ENCODE data around the gene COA6.
"Not testable (repeated sequence)": the region's sequence is repeated elsewhere in the genome, so short reads cannot be mapped to it uniquely, and the experiment has no call there.

The COA6 gene

DNA sequence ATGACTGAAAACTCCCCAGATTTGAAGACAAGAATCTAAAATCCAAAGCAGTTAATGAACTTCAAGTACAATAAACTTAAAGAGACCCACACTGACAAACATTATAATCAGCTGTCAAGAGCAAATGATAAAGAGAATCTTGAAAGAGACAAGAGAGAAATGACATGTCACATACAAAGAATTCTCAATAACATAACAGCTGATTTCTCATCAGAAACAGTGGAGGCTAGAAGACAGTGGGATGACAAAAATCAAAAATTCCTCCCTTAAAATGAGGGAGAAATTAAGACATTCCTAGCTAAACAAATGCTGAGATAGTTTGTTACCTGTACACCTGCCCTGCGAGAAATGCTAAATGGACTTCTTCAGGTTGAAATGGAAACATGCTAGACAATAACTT, 36.0 kb upstream of the COA6 start:
- TF ChIP-seq POLR2A (IDR thresholded peaks at IDR 0.05; ENCODE audit: low read depth, low read length) (no peak), POLR2AphosphoS5 (IDR thresholded peaks at IDR 0.05; ENCODE audit: low read depth, low read length) (no peak), TAF1 (IDR thresholded peaks at IDR 0.05; ENCODE audit: low read depth, low read length) (no peak), POU2F2 (IDR thresholded peaks at IDR 0.05; ENCODE audit: low read depth, low read length) (no peak), PAX5 (IDR thresholded peaks at IDR 0.05; ENCODE audit: insufficient read depth, low read length, severe bottlenecking) (no peak), SPI1 (IDR thresholded peaks at IDR 0.05; ENCODE audit: low read depth, low read length) (no peak)
- no peak for FAIRE-seq
- DNase-seq (ENCODE audit: insufficient read length, low spot score), result no peak

DNA sequence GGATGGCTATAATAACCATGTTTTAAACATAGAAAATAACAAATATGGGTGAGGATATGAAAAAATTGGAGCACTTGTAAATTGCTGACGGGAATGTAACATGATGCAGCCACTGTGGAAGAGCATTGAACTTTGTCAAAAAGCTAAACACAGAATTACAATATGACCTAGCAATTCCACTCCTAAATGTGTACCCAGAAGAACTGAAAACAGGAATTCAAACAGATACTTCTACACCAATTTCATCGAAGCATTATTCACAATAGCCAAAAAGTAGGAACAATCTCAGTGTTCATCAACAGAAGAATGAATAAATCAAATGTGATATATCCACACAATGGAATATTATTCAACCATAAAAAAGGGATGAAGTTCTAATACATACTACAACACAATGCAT, 32.7 kb upstream of the COA6 start:
- TF ChIP-seq POLR2A (IDR thresholded peaks at IDR 0.05; ENCODE audit: low read depth, low read length), result no peak
- TF ChIP-seq PAX5 (IDR thresholded peaks at IDR 0.05; ENCODE audit: insufficient read depth, low read length, severe bottlenecking), result no peak
- TF ChIP-seq POLR2AphosphoS5 (IDR thresholded peaks at IDR 0.05; ENCODE audit: low read depth, low read length), result no peak
- TF ChIP-seq TAF1 (IDR thresholded peaks at IDR 0.05; ENCODE audit: low read depth, low read length), result no peak
- no peak for TF ChIP-seq POU2F2 (IDR thresholded peaks at IDR 0.05; ENCODE audit: low read depth, low read length)
- TF ChIP-seq SPI1 (IDR thresholded peaks at IDR 0.05; ENCODE audit: low read depth, low read length), result no peak
- no peak for FAIRE-seq

DNA sequence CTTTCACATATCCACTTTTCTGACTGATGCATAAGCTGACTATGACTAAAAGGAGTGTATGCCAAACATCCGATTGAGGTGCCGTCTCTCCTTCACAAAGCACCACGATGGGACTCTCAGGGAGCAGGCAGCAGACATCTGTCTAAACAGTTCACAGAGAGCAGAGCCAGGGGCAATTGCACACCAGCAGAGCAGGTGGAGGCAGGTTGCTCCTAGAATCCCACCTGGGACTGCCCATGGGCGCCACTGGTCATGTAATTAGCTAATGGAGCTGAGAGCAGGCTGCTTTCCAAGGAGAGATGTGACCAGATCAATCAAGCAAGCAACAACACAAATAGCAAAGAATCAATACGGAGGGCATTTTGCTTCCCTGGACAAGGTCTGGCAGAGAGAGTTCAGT, 30.5 kb upstream of the COA6 start:
- FAIRE-seq, result no peak

More for the DNA sequence above, 32.7 kb upstream of the COA6 start:
- DNase-seq (ENCODE audit: insufficient read length, low spot score), result no peak

DNA sequence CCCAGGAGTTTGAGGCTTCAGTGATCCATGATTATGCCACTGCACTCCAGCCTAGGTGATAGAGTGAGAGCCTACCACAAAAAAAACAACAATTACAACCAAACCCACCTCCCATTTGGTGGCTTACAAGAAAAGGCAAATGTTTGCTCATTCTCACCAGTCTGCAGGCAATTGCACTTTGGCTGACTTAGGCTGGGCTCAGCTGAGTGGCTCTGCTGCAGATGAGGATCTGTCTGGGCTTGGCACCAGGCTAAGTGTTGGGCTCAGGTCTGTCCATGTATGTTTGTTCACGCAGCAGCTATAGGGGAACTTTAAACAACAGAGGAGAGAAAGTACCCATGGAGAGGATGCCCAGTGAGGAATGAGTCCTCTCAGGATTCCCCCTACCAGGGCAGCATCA, 28.0 kb upstream of the COA6 start:
- DNase-seq (ENCODE audit: insufficient read length, low spot score) (no peak), FAIRE-seq (no peak)
- TF ChIP-seq PAX5 (IDR thresholded peaks at IDR 0.05; ENCODE audit: insufficient read depth, low read length, severe bottlenecking) (no peak), POLR2AphosphoS5 (IDR thresholded peaks at IDR 0.05; ENCODE audit: low read depth, low read length) (no peak), SPI1 (IDR thresholded peaks at IDR 0.05; ENCODE audit: low read depth, low read length) (no peak)

More for the DNA sequence above, 30.5 kb upstream of the COA6 start:
- TF ChIP-seq POLR2A (IDR thresholded peaks at IDR 0.05; ENCODE audit: low read depth, low read length), result no peak
- no peak for TF ChIP-seq PAX5 (IDR thresholded peaks at IDR 0.05; ENCODE audit: insufficient read depth, low read length, severe bottlenecking)
- no peak for DNase-seq (ENCODE audit: insufficient read length, low spot score)

DNA sequence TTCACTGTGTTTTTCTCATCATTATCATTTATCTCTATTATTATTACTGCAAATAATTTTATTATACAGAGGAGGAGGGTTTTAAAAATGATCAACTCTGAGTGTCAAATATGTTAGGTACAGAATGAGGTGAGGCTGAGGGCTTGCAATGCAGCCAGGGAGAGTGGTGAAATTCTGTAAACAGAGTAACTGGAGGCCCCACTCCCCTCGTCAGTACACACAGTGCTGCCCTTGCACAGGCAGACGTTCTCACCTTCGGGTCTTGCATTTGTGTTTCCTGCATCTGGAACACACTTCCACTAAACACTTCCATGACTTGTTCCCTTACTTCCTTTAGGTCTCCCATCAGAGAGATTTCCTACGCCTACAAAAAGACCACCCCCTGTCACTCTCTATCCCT, 24.3 kb upstream of the COA6 start:
- DNase-seq (ENCODE audit: insufficient read length, low spot score) (no peak), FAIRE-seq (no peak)
- no peak for TF ChIP-seq POLR2A (IDR thresholded peaks at IDR 0.05; ENCODE audit: low read depth, low read length)

DNA sequence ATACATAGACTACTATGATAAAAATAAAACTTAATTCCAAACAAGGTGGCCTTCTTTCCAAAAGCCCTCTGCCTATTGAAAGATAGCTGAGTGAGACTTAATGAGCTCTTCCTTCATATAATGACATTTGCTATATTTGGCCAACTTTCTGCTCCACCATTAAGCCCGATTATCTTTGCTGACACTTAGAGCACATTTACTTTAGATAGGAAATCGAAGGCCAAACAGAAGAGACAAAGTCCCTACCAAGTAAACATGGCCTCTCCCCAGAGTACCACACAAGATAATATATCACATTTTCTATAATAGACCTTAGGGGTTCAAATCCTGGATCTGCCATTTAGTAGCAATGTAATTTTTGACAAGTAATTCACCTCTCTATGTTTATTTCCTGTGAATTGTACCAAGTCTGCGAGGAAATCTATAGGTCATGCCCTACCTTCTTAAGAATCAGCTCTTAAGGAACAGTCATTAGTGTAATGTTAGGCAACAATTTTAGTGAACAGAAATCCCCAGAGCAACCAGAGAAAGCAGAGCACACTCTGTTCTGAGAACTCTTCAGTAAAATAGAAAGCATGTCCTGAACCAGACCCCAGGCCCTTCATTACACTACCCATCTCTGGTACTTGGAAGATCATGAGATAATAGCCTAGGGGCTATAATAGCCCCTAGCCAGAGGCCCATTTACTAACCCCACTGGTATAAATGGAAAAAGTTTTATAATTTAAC, 17.3 kb upstream of the COA6 start:
- TF ChIP-seq POLR2A (IDR thresholded peaks at IDR 0.05; ENCODE audit: low read depth, low read length), result no peak
- no peak for TF ChIP-seq POLR2AphosphoS5 (IDR thresholded peaks at IDR 0.05; ENCODE audit: low read depth, low read length)
- no peak for TF ChIP-seq TAF1 (IDR thresholded peaks at IDR 0.05; ENCODE audit: low read depth, low read length)
- no peak for TF ChIP-seq SPI1 (IDR thresholded peaks at IDR 0.05; ENCODE audit: low read depth, low read length)
- no peak for TF ChIP-seq POU2F2 (IDR thresholded peaks at IDR 0.05; ENCODE audit: low read depth, low read length)
- FAIRE-seq (no peak), DNase-seq (ENCODE audit: insufficient read length, low spot score) (no peak)

DNA sequence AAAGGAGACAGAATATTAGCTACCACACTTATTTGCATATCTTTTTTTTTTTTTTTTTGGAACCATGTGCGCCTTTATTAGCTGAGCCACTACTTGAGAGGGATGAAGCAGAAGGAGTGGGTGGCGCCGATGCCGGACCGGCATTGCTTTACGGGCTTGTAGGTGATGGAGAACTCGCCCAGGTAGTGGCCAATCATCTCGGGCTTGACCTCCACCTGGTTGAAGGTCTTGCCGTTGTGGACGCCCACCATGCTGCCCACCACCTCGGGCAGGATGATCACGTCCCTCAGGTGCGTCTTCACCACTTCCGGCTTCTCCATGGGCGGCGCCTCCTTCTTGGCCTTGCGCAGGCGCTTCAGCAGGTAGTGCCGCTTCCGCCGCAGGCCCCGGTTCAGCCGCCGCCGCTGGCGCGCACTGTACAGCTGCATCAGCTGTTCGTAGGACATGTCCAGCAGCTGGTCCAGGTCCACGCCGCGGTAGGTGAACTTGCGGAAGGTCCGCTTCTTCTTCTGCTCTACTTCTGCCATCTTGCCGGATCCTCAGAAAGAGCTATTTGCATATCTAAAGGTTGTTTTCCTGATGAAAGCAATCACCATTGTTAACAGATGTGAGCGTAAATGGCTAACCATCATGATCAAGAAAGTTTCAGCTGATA, 16.5 kb upstream of the COA6 start:
- not testable (repeated sequence) for DNase-seq (ENCODE audit: insufficient read length, low spot score); FAIRE-seq

DNA sequence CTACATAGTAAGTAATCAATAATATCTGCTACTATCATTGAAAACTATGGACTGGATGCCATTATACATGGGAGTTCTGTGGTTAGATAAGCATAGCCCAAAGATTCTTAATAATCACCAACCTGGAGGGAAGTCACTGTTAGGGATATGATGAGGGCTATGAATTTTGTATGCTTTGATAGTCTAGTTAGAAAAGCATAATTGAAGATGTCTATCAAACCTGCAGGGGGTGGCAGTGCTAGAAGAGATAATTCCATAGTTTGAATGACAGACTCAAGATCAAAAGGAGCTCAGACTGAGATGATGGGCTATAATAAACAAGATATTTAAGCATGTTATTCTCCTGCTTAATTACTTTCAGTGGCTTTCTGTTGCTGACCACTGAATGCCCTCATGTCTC, 15.4 kb upstream of the COA6 start:
- FAIRE-seq (no peak), DNase-seq (ENCODE audit: insufficient read length, low spot score) (no peak)
- TF ChIP-seq SPI1 (IDR thresholded peaks at IDR 0.05; ENCODE audit: low read depth, low read length), result no peak
- TF ChIP-seq POU2F2 (IDR thresholded peaks at IDR 0.05; ENCODE audit: low read depth, low read length), result no peak
- TF ChIP-seq POLR2AphosphoS5 (IDR thresholded peaks at IDR 0.05; ENCODE audit: low read depth, low read length), result no peak
- no peak for TF ChIP-seq PAX5 (IDR thresholded peaks at IDR 0.05; ENCODE audit: insufficient read depth, low read length, severe bottlenecking)
- TF ChIP-seq TAF1 (IDR thresholded peaks at IDR 0.05; ENCODE audit: low read depth, low read length), result no peak
- TF ChIP-seq POLR2A (IDR thresholded peaks at IDR 0.05; ENCODE audit: low read depth, low read length), result no peak

DNA sequence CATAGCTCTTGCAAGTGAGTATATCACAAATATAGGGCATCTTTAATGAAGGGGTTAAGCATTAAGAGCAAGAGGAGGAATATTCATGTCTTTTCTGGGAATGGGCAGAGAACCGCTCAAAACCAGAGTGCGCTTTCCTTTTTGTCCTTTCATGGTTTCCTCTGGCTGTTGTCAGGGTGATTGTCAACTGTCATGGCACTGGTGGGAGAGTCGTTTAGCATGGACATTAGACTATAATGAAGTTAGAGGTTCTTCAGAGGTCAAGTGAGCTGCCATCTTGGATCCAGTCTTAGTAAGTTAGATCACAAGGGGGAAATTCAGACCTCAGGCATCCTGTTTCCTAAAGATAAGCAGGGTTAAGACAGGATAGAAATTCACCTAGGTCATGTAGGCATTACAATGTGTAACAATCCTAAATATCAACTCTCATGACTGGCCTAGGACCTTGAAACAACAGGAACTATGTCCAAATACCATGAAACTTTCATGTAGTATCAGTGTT, 12.1 kb upstream of the COA6 start:
- no peak for DNase-seq (ENCODE audit: insufficient read length, low spot score)
- no peak for TF ChIP-seq POLR2AphosphoS5 (IDR thresholded peaks at IDR 0.05; ENCODE audit: low read depth, low read length)
- TF ChIP-seq POU2F2 (IDR thresholded peaks at IDR 0.05; ENCODE audit: low read depth, low read length), result no peak
- no peak for TF ChIP-seq TAF1 (IDR thresholded peaks at IDR 0.05; ENCODE audit: low read depth, low read length)
- no peak for TF ChIP-seq PAX5 (IDR thresholded peaks at IDR 0.05; ENCODE audit: insufficient read depth, low read length, severe bottlenecking)
- no peak for TF ChIP-seq SPI1 (IDR thresholded peaks at IDR 0.05; ENCODE audit: low read depth, low read length)
- no peak for TF ChIP-seq POLR2A (IDR thresholded peaks at IDR 0.05; ENCODE audit: low read depth, low read length)
- no peak for FAIRE-seq

DNA sequence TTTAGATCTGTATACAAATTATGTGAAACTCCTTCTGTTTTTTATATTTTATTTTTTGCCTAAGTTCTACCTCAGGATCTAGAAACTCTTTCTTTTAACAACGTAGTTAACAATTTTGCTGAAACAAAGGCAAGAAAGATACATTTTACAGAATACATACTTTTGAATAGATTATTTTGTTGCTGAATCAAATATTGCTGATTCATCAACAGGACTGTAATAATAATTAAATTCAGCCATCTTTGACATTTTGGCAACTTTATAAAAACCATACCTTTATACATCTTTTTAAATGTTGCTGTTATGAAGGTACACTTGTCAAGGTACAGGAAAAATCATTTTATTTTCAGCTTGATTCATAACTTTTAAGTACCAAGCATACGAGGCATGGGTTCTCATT, 10.7 kb upstream of the COA6 start:
- DNase-seq (ENCODE audit: insufficient read length, low spot score) (no peak), FAIRE-seq (no peak)
- no peak for TF ChIP-seq POLR2A (IDR thresholded peaks at IDR 0.05; ENCODE audit: low read depth, low read length)

Measured in GM12891 (cell line).